Endodermal cell (in vitro differentiated cells): ENCODE data around the gene LAP3. TPM values are rescaled to one million over a fixed set of nuclear protein-coding genes. Genes with fewer than 3 reads are reported as not detected.

Experiments
- DNase-seq: peaks from one replicate; pipeline ENCODE4 v3.0.0-alpha.2; 2017
- H3K27ac ChIP-seq: 2 replicates; pipeline ENCODE4 v1.5.1; 2013; ENCODE audit warnings: mild to moderate bottlenecking, low read depth, low read length, moderate library complexity
- H3K27me3 ChIP-seq: 2 replicates; pipeline ENCODE4 v1.6.1; 2013; ENCODE audit warnings: mild to moderate bottlenecking, low read length, moderate library complexity; ENCODE audit not compliant: insufficient read depth, control insufficient read depth, poor library complexity, severe bottlenecking
- H3K36me3 ChIP-seq: 2 replicates; pipeline ENCODE4 v1.7.0; 2013; ENCODE audit warnings: mild to moderate bottlenecking, low read length, moderate library complexity; ENCODE audit not compliant: control insufficient read depth, insufficient read depth
- H3K4me1 ChIP-seq: one replicate; pipeline ENCODE4 v1.7.0; 2013; ENCODE audit warnings: low read length; ENCODE audit not compliant: control insufficient read depth, insufficient read depth
- H3K4me3 ChIP-seq: 2 replicates; pipeline ENCODE4 v1.5.1; 2013; ENCODE audit warnings: mild to moderate bottlenecking, low read length, moderate library complexity
- H3K9ac ChIP-seq: 2 replicates; pipeline ENCODE4 v1.6.1; 2013; ENCODE audit warnings: mild to moderate bottlenecking, low read length, moderate library complexity; ENCODE audit not compliant: poor library complexity, severe bottlenecking; ENCODE audit errors: extremely low read depth
- H3K9me3 ChIP-seq: 2 replicates; pipeline ENCODE4 v1.6.1; 2013; ENCODE audit warnings: mild to moderate bottlenecking, low read length, moderate library complexity; ENCODE audit not compliant: control insufficient read depth
- H3K27ac Mint-ChIP-seq: 2 replicates; pipeline ENCODE4 v1.8.0; 2020; ENCODE audit warnings: mixed read lengths
- H3K27me3 Mint-ChIP-seq: 2 replicates; pipeline ENCODE4 v1.8.0; 2021; ENCODE audit warnings: mild to moderate bottlenecking, mixed read lengths; ENCODE audit not compliant: insufficient read depth
- H3K36me3 Mint-ChIP-seq: 2 replicates; pipeline ENCODE4 v1.8.0; 2020; ENCODE audit warnings: low read depth, mixed read lengths
- H3K4me1 Mint-ChIP-seq: 2 replicates; pipeline ENCODE4 v1.8.0; 2020; ENCODE audit warnings: mixed read lengths
- H3K4me3 Mint-ChIP-seq: 2 replicates; pipeline ENCODE4 v1.8.0; 2020; ENCODE audit warnings: mild to moderate bottlenecking, moderate library complexity, mixed read lengths
- H3K9me3 Mint-ChIP-seq: 2 replicates; pipeline ENCODE4 v1.8.0; 2020; ENCODE audit warnings: mild to moderate bottlenecking, mixed read lengths
- WGBS, 2 experiments: methylation state at CpG; one replicate each; pipeline versions ENCODE4 v1.1.5 to v1.1.7; 2013; ENCODE audit warnings: missing lambda C conversion rate in 2 of 2, mixed read lengths in 1 of 2; ENCODE audit not compliant: insufficient coverage in 1 of 2, insufficient read length in 1 of 2; 5-methylcytosine and 5-hydroxymethylcytosine counted together
- total RNA-seq, 2 donors: library from RNA; stranded (reverse); fragmentation: NEBNext Ultra II Directional in 1 of 2; extraction: Animal tissue kit (Norgen Biotek cat#: 25700) in 1 of 2; gene quantifications; 2 replicates in 1 of 2; 3 replicates in 1 of 2; pipeline ENCODE4 v1.2.1, GENCODE V29; 2021
- TF ChIP-seq, protein P1 (sequence below): fragments of 200-600 bp; sonication (generic); conservative IDR thresholded peaks from 2 replicates; pipeline ENCODE4 v1.5.0; 2021; ENCODE audit warnings: antibody characterized with exemption, mild to moderate bottlenecking

Gene LAP3
- total RNA-seq, 2 donors from 2014 or later = 34.3 to 39.9 TPM

DNA sequence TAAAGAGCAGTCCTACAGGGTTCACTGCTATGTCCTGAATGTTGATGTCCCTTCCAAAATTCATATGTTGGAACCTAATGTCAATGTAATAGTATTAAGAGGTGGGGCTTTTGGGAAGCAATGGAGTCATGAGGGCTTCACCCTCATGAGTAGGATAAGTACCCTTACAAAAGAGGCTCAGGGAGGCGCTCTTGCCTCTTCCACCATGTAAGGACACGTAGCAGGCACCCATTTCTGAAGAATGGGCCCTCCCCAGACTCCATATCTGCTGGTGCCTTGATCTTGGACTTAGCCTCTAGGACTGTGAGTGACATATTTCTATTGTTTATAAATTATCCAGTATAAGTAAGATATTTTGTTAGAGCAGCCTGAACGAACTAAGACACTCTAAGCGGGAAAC lies 53.2 kb downstream of the LAP3 start:
- WGBS, 2 experiments = 91 to 94% methylated on average over 4 of the region's 4 CpGs
- H3K36me3 Mint-ChIP-seq = peaks cover 91% of the 10 kb centered on the region
- Histone ChIP-seq H3K27me3 (no peaks in the 10 kb centered on the region), H3K4me3 (no peak overlapping the region), H3K27ac (no peak overlapping the region), H3K9ac (no peak overlapping the region), H3K36me3 (peaks cover 94% of the 10 kb centered on the region), H3K9me3 (no peaks in the 10 kb centered on the region), H3K4me1 (no peaks in the 10 kb centered on the region)
- no peak overlapping the region for H3K4me3 Mint-ChIP-seq
- H3K4me1 Mint-ChIP-seq = no peaks in the 10 kb centered on the region
- no peaks in the 10 kb centered on the region for H3K27me3 Mint-ChIP-seq
- no peak overlapping the region for H3K27ac Mint-ChIP-seq
- no peak for DNase-seq
- TF ChIP-seq, protein P1, sequence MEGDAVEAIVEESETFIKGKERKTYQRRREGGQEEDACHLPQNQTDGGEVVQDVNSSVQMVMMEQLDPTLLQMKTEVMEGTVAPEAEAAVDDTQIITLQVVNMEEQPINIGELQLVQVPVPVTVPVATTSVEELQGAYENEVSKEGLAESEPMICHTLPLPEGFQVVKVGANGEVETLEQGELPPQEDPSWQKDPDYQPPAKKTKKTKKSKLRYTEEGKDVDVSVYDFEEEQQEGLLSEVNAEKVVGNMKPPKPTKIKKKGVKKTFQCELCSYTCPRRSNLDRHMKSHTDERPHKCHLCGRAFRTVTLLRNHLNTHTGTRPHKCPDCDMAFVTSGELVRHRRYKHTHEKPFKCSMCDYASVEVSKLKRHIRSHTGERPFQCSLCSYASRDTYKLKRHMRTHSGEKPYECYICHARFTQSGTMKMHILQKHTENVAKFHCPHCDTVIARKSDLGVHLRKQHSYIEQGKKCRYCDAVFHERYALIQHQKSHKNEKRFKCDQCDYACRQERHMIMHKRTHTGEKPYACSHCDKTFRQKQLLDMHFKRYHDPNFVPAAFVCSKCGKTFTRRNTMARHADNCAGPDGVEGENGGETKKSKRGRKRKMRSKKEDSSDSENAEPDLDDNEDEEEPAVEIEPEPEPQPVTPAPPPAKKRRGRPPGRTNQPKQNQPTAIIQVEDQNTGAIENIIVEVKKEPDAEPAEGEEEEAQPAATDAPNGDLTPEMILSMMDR = no peak
- no peaks in the 10 kb centered on the region for H3K9me3 Mint-ChIP-seq

DNA sequence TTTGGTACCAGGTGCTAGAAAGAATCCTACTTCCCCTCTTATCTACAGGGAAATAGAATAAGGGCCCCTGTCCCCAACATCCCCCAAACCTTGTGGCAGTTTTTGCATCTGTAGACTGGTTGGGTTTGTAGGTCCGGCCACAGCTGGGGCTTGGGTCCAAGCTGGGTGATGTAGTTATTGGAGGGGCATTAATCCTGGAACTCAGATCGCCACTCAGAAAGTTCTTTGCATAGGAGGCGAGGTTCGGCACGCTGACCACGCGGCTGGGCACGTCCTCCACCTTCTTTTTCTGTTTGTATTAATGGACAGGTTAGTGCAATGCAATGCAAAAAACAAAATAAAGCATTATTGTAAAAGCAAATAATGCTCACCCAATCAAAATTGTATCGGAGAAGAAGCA lies 56.6 kb downstream of the LAP3 start:
- Histone ChIP-seq H3K9ac (no peak overlapping the region), H3K27me3 (no peaks in the 10 kb centered on the region), H3K4me1 (no peaks in the 10 kb centered on the region), H3K4me3 (no peak overlapping the region), H3K36me3 (peaks cover 86% of the 10 kb centered on the region), H3K27ac (no peak overlapping the region), H3K9me3 (no peaks in the 10 kb centered on the region)
- 93 to 100% methylated on average over 1 to 9 of the region's 9 CpGs for WGBS, 2 experiments
- no peaks in the 10 kb centered on the region for H3K4me1 Mint-ChIP-seq
- TF ChIP-seq, protein P1 = no peak
- H3K27me3 Mint-ChIP-seq = no peaks in the 10 kb centered on the region
- no peak for DNase-seq
- H3K36me3 Mint-ChIP-seq = peaks cover 71% of the 10 kb centered on the region
- H3K4me3 Mint-ChIP-seq = no peak overlapping the region
- H3K9me3 Mint-ChIP-seq = no peaks in the 10 kb centered on the region
- H3K27ac Mint-ChIP-seq = no peak overlapping the region

DNA sequence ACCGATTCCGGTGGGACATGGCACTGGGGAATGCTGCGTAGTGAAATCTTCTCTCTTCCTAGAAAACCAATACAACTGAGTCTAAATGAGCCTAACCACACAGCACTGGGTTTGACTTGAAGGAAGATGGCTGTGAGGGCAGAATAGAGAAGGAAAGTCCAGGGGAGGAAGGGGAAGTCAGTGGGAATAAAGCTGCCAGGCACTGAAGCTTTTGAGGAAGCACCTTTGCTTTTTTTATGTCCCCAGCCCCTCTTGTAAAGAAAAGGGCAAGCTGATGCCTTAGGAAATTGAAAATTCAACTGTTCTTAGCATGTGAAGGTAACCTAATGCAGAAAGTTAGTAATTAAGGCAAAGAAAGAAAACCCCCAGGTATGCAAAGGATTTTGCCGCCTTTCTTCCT lies 58.1 kb downstream of the LAP3 start:
- Histone ChIP-seq H3K4me1 (no peaks in the 10 kb centered on the region), H3K9me3 (no peaks in the 10 kb centered on the region), H3K36me3 (peaks cover 75% of the 10 kb centered on the region), H3K9ac (no peak overlapping the region), H3K27me3 (no peaks in the 10 kb centered on the region), H3K4me3 (no peak overlapping the region), H3K27ac (no peak overlapping the region)
- peaks cover 62% of the 10 kb centered on the region for H3K36me3 Mint-ChIP-seq
- no peak overlapping the region for H3K4me3 Mint-ChIP-seq
- H3K27me3 Mint-ChIP-seq = no peaks in the 10 kb centered on the region
- 98% methylated on average over 4 of the region's 4 CpGs; no CpG with 5 or more reads in 1 of the 2 experiments for WGBS, 2 experiments
- H3K9me3 Mint-ChIP-seq = no peaks in the 10 kb centered on the region
- no peak for DNase-seq
- H3K27ac Mint-ChIP-seq = no peak overlapping the region
- TF ChIP-seq, protein P1 = no peak
- no peaks in the 10 kb centered on the region for H3K4me1 Mint-ChIP-seq
